ENCODE results near the gene TRIM69. TPM values are rescaled to one million over a fixed set of nuclear protein-coding genes. Genes with fewer than 3 reads are reported as not detected.

TRIM69 gene
- total and polyA plus RNA-seq, 2 of the 4 experiments (the other 2 are of a cell fraction) = 5.3 to 7.7 TPM

DNA sequence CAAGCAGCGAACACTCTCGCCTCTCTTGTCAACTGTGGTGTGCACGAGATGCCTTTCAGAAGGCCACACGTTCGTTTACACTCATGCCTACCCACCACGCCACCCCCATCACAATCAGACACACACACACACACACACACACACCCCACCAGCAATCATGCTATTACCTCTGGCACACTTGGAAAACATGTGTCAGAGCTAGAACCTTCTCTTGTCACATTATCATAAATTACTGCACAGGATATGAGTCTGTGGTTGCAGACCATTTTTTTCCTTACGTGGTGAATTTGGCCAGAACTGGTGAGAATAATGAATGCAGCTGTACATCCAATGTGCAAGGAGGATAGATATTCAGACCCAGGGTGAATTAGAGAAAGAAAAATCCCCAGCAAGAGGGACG is 52.4 kb downstream of the TRIM69 start:
- Histone ChIP-seq H2BK120ac (ENCODE audit: low read depth, low read length) (no peak overlapping the region), H3K23ac (ENCODE audit: low read depth, low read length) (no peak overlapping the region), H2AK9ac (replicated peaks; ENCODE audit: low read depth, low read length, poor library complexity) (no peak overlapping the region), H3K9ac (ENCODE audit: low read depth, low read length) (no peak overlapping the region), H4K8ac (ENCODE audit: low read depth in 2 of 2, low read length in 2 of 2) (no peak overlapping the region), H3K4ac (ENCODE audit: low read depth, low read length) (no peak overlapping the region), H4K5ac (ENCODE audit: low read depth, low read length) (no peak overlapping the region), H3K4me2 (ENCODE audit: low read depth, low read length) (no peak overlapping the region), H2BK20ac (ENCODE audit: low read depth, low read length) (no peak overlapping the region), H4K91ac (ENCODE audit: insufficient read depth, low read depth, low read length) (no peak overlapping the region), H3K18ac (ENCODE audit: low read depth, low read length) (no peak overlapping the region), H2AFZ (replicated peaks; ENCODE audit: low read length, poor library complexity) (no peak overlapping the region), H3K4me3 (ENCODE audit: insufficient read depth, low read depth, low read length) (no peak overlapping the region), H3K14ac (replicated peaks; ENCODE audit: low read depth, low read length) (no peak overlapping the region; the same call in 1 of the 2 replicates), H3K36me3 (ENCODE audit: control insufficient read depth, insufficient read depth, low read length) (no peaks in the 10 kb centered on the region), H2BK15ac (ENCODE audit: low read depth, low read length) (no peak overlapping the region), H2BK5ac (ENCODE audit: low read depth, low read length, poor library complexity, severe bottlenecking) (no peak overlapping the region), H3K9me3 (ENCODE audit: control insufficient read depth, insufficient read depth, low read length) (no peaks in the 10 kb centered on the region), H4K20me1 (ENCODE audit: insufficient read depth, low read length) (no peaks in the 10 kb centered on the region), H3K4me1 (ENCODE audit: control insufficient read depth, insufficient read depth, low read length) (no peaks in the 10 kb centered on the region), H3K9me1 (ENCODE audit: insufficient read depth, low read length) (no peaks in the 10 kb centered on the region), H3K27me3 (ENCODE audit: control insufficient read depth, insufficient read depth, low read length) (peaks cover 21% of the 10 kb centered on the region), H3K79me1 (ENCODE audit: low read depth in 1 of 2, low read length in 2 of 2) (no peaks in the 10 kb centered on the region), H3K56ac (ENCODE audit: extremely low read depth, insufficient read depth, low read length) (no peak overlapping the region), H2AK5ac (ENCODE audit: low read depth, low read length) (no peak overlapping the region), H3K27ac (ENCODE audit: insufficient read depth, low read length) (no peak overlapping the region)
- TF ChIP-seq, protein P1, sequence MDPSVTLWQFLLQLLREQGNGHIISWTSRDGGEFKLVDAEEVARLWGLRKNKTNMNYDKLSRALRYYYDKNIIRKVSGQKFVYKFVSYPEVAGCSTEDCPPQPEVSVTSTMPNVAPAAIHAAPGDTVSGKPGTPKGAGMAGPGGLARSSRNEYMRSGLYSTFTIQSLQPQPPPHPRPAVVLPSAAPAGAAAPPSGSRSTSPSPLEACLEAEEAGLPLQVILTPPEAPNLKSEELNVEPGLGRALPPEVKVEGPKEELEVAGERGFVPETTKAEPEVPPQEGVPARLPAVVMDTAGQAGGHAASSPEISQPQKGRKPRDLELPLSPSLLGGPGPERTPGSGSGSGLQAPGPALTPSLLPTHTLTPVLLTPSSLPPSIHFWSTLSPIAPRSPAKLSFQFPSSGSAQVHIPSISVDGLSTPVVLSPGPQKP (IDR thresholded peaks at IDR 0.05; ENCODE audit: borderline replicate concordance, low read depth, low read length) = no peak
- TF ChIP-seq POLR2A (IDR thresholded peaks at IDR 0.05; ENCODE audit: low read depth, low read length) (no peak), NFE2L2 (IDR thresholded peaks at IDR 0.05; ENCODE audit: low read depth, low read length) (no peak), RFX5 (IDR thresholded peaks at IDR 0.05; ENCODE audit: low read depth, low read length) (no peak), FOS (IDR thresholded peaks at IDR 0.05; ENCODE audit: low read depth, low read length) (no peak)
- TF ChIP-seq, protein P2, sequence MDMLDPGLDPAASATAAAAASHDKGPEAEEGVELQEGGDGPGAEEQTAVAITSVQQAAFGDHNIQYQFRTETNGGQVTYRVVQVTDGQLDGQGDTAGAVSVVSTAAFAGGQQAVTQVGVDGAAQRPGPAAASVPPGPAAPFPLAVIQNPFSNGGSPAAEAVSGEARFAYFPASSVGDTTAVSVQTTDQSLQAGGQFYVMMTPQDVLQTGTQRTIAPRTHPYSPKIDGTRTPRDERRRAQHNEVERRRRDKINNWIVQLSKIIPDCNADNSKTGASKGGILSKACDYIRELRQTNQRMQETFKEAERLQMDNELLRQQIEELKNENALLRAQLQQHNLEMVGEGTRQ (IDR thresholded peaks at IDR 0.05; ENCODE audit: low read depth, low read length) = no peak
- ChIA-PET CTCF (no interaction called here), POLR2A (ENCODE audit: unreplicated experiment) (no interaction called here)
- in situ Hi-C loops (cut with MboI; ENCODE audit: low sequenced_read_pairs) = no loop called here
- dilution Hi-C loops (cut with HindIII; ENCODE audit: low sequenced_read_pairs, unreplicated experiment) = no loop called here
- intact Hi-C loops (cut with micrococcal nuclease) = no loop called here
- no peak for ATAC-seq (ENCODE audit: low read depth)
- WGBS, 2 experiments (ENCODE audit: extremely low coverage in 2 of 2, insufficient read length in 1 of 2) = no CpG with 5 or more reads among the region's 8 CpGs
- DNase-seq = no peak
- no TSS peak for BruUV-seq (replicated peaks)

All from IMR-90 (cell line).